ENCODE results near the gene PLCG1. TPM values are rescaled to one million over a fixed set of nuclear protein-coding genes. Genes with fewer than 3 reads are reported as not detected.

PLCG1 gene
- polyA plus RNA-seq, 2 of the 4 experiments (the other 2 are of a cell fraction), result 22.0 to 65.0 TPM

DNA sequence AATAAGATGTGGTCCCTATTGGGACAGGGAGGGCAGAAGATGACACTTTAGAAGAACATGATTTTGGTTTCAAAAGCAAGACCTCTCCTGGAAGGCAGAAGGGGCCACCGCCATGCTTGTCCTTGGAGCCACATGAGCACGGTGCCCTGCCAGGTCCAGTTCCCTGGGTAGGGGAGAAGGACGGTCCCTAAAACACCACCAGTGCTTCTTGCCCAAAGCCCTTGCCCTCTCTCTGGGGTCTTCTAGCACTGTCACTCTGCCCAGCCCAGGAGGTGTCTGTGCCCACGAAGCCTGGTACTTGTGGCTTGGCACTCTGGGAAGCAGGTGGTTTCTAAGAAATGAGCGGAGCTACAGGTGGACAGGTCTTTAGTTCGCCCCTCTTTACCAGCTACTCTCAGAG, 46.0 kb downstream of the PLCG1 start (continued):
- TF ChIP-seq, protein P1, sequence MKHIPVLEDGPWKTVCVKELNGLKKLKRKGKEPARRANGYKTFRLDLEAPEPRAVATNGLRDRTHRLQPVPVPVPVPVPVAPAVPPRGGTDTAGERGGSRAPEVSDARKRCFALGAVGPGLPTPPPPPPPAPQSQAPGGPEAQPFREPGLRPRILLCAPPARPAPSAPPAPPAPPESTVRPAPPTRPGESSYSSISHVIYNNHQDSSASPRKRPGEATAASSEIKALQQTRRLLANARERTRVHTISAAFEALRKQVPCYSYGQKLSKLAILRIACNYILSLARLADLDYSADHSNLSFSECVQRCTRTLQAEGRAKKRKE (CRISPR knock-in tag; IDR thresholded peaks at IDR 0.05; ENCODE audit: low read depth), result no peak

- FAIRE-seq (no peak), DNase-seq (ENCODE audit: low read depth in 1 of 2, low spot score in 1 of 2) (no peak), ATAC-seq (no peak)
- POLR2A ChIA-PET, result no interaction called here
- H3K9me3 ChIP-seq, result peaks cover 2% of the 10 kb centered on the region; the same call in 2 of the 3 replicates
- CTCF ChIA-PET, result interaction anchor here (0.9 to 4.1 kb wide), 4 partner anchors 11 to 157 kb away, joined by 3 to 19 read pairs (median 3); partner anchors contain the start of gene LPIN3
- no peak overlapping the region for H3K4me3 ChIP-seq
- no peaks in the 10 kb centered on the region for H3K4me1 ChIP-seq
- H3K27ac ChIP-seq, result no peak overlapping the region
- H3K4me2 ChIP-seq, result no peak overlapping the region
- TF ChIP-seq PHF8 (IDR thresholded peaks at IDR 0.05; ENCODE audit: borderline replicate concordance, low read depth) (no peak), NR3C1 (IDR thresholded peaks at IDR 0.05) (no peak), NPAS2 (CRISPR knock-in tag; IDR thresholded peaks at IDR 0.05; ENCODE audit: borderline replicate concordance) (no peak), ZSCAN20 (CRISPR knock-in tag; IDR thresholded peaks at IDR 0.05) (no peak), EHMT2 (IDR thresholded peaks at IDR 0.05; ENCODE audit: low read depth) (no peak), FOXS1 (CRISPR knock-in tag; IDR thresholded peaks at IDR 0.05) (no peak), JUN (IDR thresholded peaks at IDR 0.05) (no peak), CEBPB (IDR thresholded peaks at IDR 0.05) (no peak), HEYL (CRISPR knock-in tag; IDR thresholded peaks at IDR 0.05) (no peak), HOXB13 (CRISPR knock-in tag; IDR thresholded peaks at IDR 0.05; ENCODE audit: low read depth) (no peak), MAFK (IDR thresholded peaks at IDR 0.05; ENCODE audit: partially characterized antibody) (no peak), RCOR1 (IDR thresholded peaks at IDR 0.05; ENCODE audit: low read depth, low read length) (no peak), ESRRA (IDR thresholded peaks at IDR 0.05; ENCODE audit: borderline replicate concordance, low read length) (no peak), KDM1A (IDR thresholded peaks at IDR 0.05; ENCODE audit: low read depth) (no peak), CTCF (IDR thresholded peaks at IDR 0.05) (no peak), HDAC2 (IDR thresholded peaks at IDR 0.05) (no peak)
- TF ChIP-seq, protein P2, sequence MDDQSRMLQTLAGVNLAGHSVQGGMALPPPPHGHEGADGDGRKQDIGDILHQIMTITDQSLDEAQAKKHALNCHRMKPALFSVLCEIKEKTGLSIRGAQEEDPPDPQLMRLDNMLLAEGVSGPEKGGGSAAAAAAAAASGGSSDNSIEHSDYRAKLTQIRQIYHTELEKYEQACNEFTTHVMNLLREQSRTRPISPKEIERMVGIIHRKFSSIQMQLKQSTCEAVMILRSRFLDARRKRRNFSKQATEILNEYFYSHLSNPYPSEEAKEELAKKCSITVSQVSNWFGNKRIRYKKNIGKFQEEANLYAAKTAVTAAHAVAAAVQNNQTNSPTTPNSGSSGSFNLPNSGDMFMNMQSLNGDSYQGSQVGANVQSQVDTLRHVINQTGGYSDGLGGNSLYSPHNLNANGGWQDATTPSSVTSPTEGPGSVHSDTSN (IDR thresholded peaks at IDR 0.05), result no peak
- TF ChIP-seq, protein P1 (CRISPR knock-in tag; IDR thresholded peaks at IDR 0.05; ENCODE audit: low read depth), result no peak
- TF ChIP-seq, protein P3, sequence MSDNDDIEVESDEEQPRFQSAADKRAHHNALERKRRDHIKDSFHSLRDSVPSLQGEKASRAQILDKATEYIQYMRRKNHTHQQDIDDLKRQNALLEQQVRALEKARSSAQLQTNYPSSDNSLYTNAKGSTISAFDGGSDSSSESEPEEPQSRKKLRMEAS (IDR thresholded peaks at IDR 0.05), result no peak
- TF ChIP-seq, protein P4, sequence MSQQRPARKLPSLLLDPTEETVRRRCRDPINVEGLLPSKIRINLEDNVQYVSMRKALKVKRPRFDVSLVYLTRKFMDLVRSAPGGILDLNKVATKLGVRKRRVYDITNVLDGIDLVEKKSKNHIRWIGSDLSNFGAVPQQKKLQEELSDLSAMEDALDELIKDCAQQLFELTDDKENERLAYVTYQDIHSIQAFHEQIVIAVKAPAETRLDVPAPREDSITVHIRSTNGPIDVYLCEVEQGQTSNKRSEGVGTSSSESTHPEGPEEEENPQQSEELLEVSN (IDR thresholded peaks at IDR 0.05; ENCODE audit: borderline replicate concordance, low read depth), result no peak
- 84% methylated on average over 2 of the region's 2 CpGs for WGBS (ENCODE audit: missing lambda C conversion rate)
Observed at GRCh38 chr20:41183831-41184230, 46.5 kb downstream of the PLCG1 start.
